Neuronal stem cell (in vitro differentiated cells): ENCODE results near the gene SHH.
A peak's percentile ranks its signal among the peaks of the same experiment; 100 is the strongest.

Source experiments
- DNase-seq: peaks from one replicate; pipeline ENCODE4 v3.0.0-alpha.2; 2013; ENCODE audit warnings: low spot score
- H2AFZ ChIP-seq: one replicate; pipeline ENCODE4 v1.6.1; 2013; ENCODE audit warnings: mild to moderate bottlenecking, low read length, inconsistent platforms
- H2AK5ac ChIP-seq: 2 replicates; pipeline ENCODE4 v1.6.1; 2013; ENCODE audit warnings: low read depth, mild to moderate bottlenecking, inconsistent platforms, low read length, moderate library complexity, mixed read lengths
- H2BK120ac ChIP-seq: 2 replicates; pipeline ENCODE4 v1.6.1; 2013; ENCODE audit warnings: low read depth, mild to moderate bottlenecking, inconsistent platforms, low read length, moderate library complexity, mixed read lengths
- H2BK12ac ChIP-seq: one replicate; pipeline ENCODE4 v1.6.1; 2013; ENCODE audit warnings: low read length, inconsistent platforms
- H2BK15ac ChIP-seq: 2 replicates; pipeline ENCODE4 v1.6.1; 2013; ENCODE audit warnings: mild to moderate bottlenecking, low read length, inconsistent platforms, mixed read lengths
- H2BK5ac ChIP-seq: one replicate; pipeline ENCODE4 v1.6.1; 2013; ENCODE audit warnings: inconsistent platforms, mild to moderate bottlenecking, low read length, moderate library complexity
- H3K14ac ChIP-seq: one replicate; pipeline ENCODE4 v1.6.1; 2013; ENCODE audit warnings: low read length, inconsistent platforms
- H3K18ac ChIP-seq: 2 replicates; pipeline ENCODE4 v1.6.1; 2013; ENCODE audit warnings: low read length, inconsistent platforms
- H3K23ac ChIP-seq: 2 replicates; pipeline ENCODE4 v1.6.1; 2013; ENCODE audit warnings: low read depth, mild to moderate bottlenecking, mixed read lengths, low read length, inconsistent platforms; ENCODE audit not compliant: poor library complexity
- H3K27ac ChIP-seq: replicated peaks from 3 replicates; pipeline ENCODE4 v1.5.1; 2013; ENCODE audit warnings: low read length, inconsistent platforms
- H3K27me3 ChIP-seq, 3 experiments: 2 replicates each; pipeline ENCODE4 v1.6.1; 2013; ENCODE audit warnings: low read length in 3 of 3, mild to moderate bottlenecking in 2 of 3, inconsistent platforms in 1 of 3, low read depth in 1 of 3, mixed read lengths in 1 of 3, moderate library complexity in 1 of 3; ENCODE audit not compliant: control insufficient read depth in 3 of 3, insufficient read depth in 3 of 3
- H3K36me3 ChIP-seq, 2 donors: replicated peaks in 1 of 2; 2 replicates each; pipeline ENCODE4 v1.6.1; 2013; ENCODE audit warnings: low read length in 2 of 2; ENCODE audit not compliant: control insufficient read depth in 2 of 2, insufficient read depth in 2 of 2
- H3K4ac ChIP-seq: 2 replicates; pipeline ENCODE4 v1.6.1; 2013; ENCODE audit warnings: inconsistent platforms, mild to moderate bottlenecking, low read length, moderate library complexity
- H3K4me1 ChIP-seq, 2 donors: 1 replicate in 1 of 2; 2 replicates in 1 of 2; pipeline ENCODE4 v1.6.1; 2013; ENCODE audit warnings: low read length in 2 of 2, low read depth in 1 of 2; ENCODE audit not compliant: control insufficient read depth in 2 of 2, insufficient read depth in 1 of 2
- H3K4me2 ChIP-seq: one replicate; pipeline ENCODE4 v1.6.1; 2013; ENCODE audit warnings: mild to moderate bottlenecking, low read length, inconsistent platforms; ENCODE audit not compliant: insufficient read depth, poor library complexity, severe bottlenecking
- H3K4me3 ChIP-seq, 2 donors: 2 replicates each; pipeline ENCODE4 v1.5.1; 2013; ENCODE audit warnings: low read length in 2 of 2, mild to moderate bottlenecking in 2 of 2, inconsistent platforms in 1 of 2, moderate library complexity in 1 of 2
- H3K79me1 ChIP-seq: one replicate; pipeline ENCODE4 v1.6.1; 2013; ENCODE audit warnings: low read depth, mild to moderate bottlenecking, inconsistent platforms, low read length, moderate library complexity
- H3K9ac ChIP-seq: one replicate; pipeline ENCODE4 v1.6.1; 2013; ENCODE audit warnings: mild to moderate bottlenecking, low read depth, low read length, inconsistent platforms; ENCODE audit not compliant: poor library complexity
- H3K9me3 ChIP-seq, 2 donors: replicated peaks in 1 of 2; 2 replicates each; pipeline versions ENCODE3 to v1.6.1; 2013; ENCODE audit warnings: low read length in 2 of 2, mild to moderate bottlenecking in 2 of 2, inconsistent platforms in 1 of 2, low read depth in 1 of 2, mixed read lengths in 1 of 2, moderate library complexity in 1 of 2; ENCODE audit not compliant: control insufficient read depth in 2 of 2, insufficient read depth in 1 of 2
- H4K8ac ChIP-seq: one replicate; pipeline ENCODE4 v1.6.1; 2013; ENCODE audit warnings: low read depth, mild to moderate bottlenecking, inconsistent platforms, low read length, moderate library complexity
- H4K91ac ChIP-seq: one replicate; pipeline ENCODE4 v1.6.1; 2013; ENCODE audit warnings: low read length, low read depth, mild to moderate bottlenecking, inconsistent platforms; ENCODE audit not compliant: poor library complexity
- WGBS, 2 donors: extraction: QIAGEN DNeasy Blood & Tissue Kit; methylation state at CpG; one replicate each; pipeline ENCODE4 v1.1.7; 2013; ENCODE audit warnings: missing lambda C conversion rate in 2 of 2, mixed read lengths in 1 of 2; ENCODE audit not compliant: insufficient read length in 2 of 2, insufficient replicate concordance in 1 of 2; ENCODE audit errors: extremely low coverage in 2 of 2; 5-methylcytosine and 5-hydroxymethylcytosine counted together

Gene SHH

GRCh38 chr7:155766386-155766785 is 45.9 kb downstream of the SHH start:
- Histone ChIP-seq H3K36me3 (peaks cover 36 to 95% of the 10 kb centered on the region in 2 donors), H3K27ac (no peak overlapping the region), H3K4me1 (no peaks in the 10 kb centered on the region), H4K8ac (no peak overlapping the region), H3K27me3 (no peaks in the 10 kb centered on the region), H2AK5ac (no peak overlapping the region), H2BK120ac (no peak overlapping the region), H2BK15ac (no peak overlapping the region), H3K9ac (no peak overlapping the region), H3K23ac (no peak overlapping the region), H3K14ac (no peak overlapping the region), H2BK5ac (no peak overlapping the region), H3K79me1 (no peaks in the 10 kb centered on the region), H3K4ac (no peak overlapping the region), H3K18ac (no peak overlapping the region), H2AFZ (no peak overlapping the region), H3K4me3 (no peak overlapping the region), H3K4me2 (no peak overlapping the region), H2BK12ac (no peak overlapping the region), H4K91ac (no peak overlapping the region), H3K9me3 (peaks cover 0 to 6% of the 10 kb centered on the region in 2 donors)
- WGBS, 2 donors, result no CpG with 5 or more reads among the region's 12 CpGs
- no peak for DNase-seq

GRCh38 chr7:155765458-155765857 is 46.8 kb downstream of the SHH start:
- Histone ChIP-seq H3K9ac (no peak overlapping the region), H2BK12ac (no peak overlapping the region), H3K14ac (no peak overlapping the region), H2BK120ac (no peak overlapping the region), H3K4ac (no peak overlapping the region), H2AFZ (no peak overlapping the region), H3K9me3 (peaks cover 0 to 11% of the 10 kb centered on the region in 2 donors), H3K18ac (no peak overlapping the region), H3K27ac (no peak overlapping the region), H3K27me3 (no peaks in the 10 kb centered on the region), H4K91ac (no peak overlapping the region), H3K23ac (no peak overlapping the region), H3K79me1 (no peaks in the 10 kb centered on the region), H4K8ac (no peak overlapping the region), H3K4me3 (no peak overlapping the region), H3K4me1 (no peaks in the 10 kb centered on the region), H2AK5ac (no peak overlapping the region), H3K36me3 (peaks cover 34 to 94% of the 10 kb centered on the region in 2 donors), H2BK5ac (no peak overlapping the region), H3K4me2 (no peak overlapping the region), H2BK15ac (no peak overlapping the region)
- WGBS, 2 donors, result no CpG with 5 or more reads among the region's 8 CpGs
- no peak for DNase-seq

- no peak overlapping the region for H2BK15ac ChIP-seq
- no peak overlapping the region for H3K14ac ChIP-seq
- H2BK5ac ChIP-seq, result no peak overlapping the region
- H3K79me1 ChIP-seq, result no peaks in the 10 kb centered on the region
- no peak overlapping the region for H3K9ac ChIP-seq
- H3K4me3 ChIP-seq, result no peak overlapping the region
- H2BK12ac ChIP-seq, result no peak overlapping the region
- no peak overlapping the region for H4K91ac ChIP-seq
- no peaks in the 10 kb centered on the region for H3K27me3 ChIP-seq
- no peak for DNase-seq
- no peaks in the 10 kb centered on the region for H3K4me1 ChIP-seq
- no peak overlapping the region for H3K23ac ChIP-seq
- no peak overlapping the region for H2AFZ ChIP-seq
- peaks cover 32 to 94% of the 10 kb centered on the region in 2 donors for H3K36me3 ChIP-seq
- H3K4ac ChIP-seq, result no peak overlapping the region
- H3K9me3 ChIP-seq, result peaks cover 5 to 21% of the 10 kb centered on the region in 2 donors
- H4K8ac ChIP-seq, result no peak overlapping the region
- H3K27ac ChIP-seq, result no peak overlapping the region
- H3K4me2 ChIP-seq, result no peak overlapping the region
- no peak overlapping the region for H2AK5ac ChIP-seq
- no peak overlapping the region for H2BK120ac ChIP-seq
- no peak overlapping the region for H3K18ac ChIP-seq
- WGBS, 2 donors, result no CpG with 5 or more reads among the region's 7 CpGs
Observed at GRCh38 chr7:155764438-155764793, 47.8 kb downstream of the SHH start.

- no peak overlapping the region for H3K14ac ChIP-seq
- H2BK120ac ChIP-seq, result no peak overlapping the region
- H3K79me1 ChIP-seq, result no peaks in the 10 kb centered on the region
- peaks cover 30 to 90% of the 10 kb centered on the region in 2 donors for H3K36me3 ChIP-seq
- H4K91ac ChIP-seq, result no peak overlapping the region
- H3K9ac ChIP-seq, result no peak overlapping the region
- no CpG with 5 or more reads among the region's 27 CpGs for WGBS, 2 donors
- H3K4me2 ChIP-seq, result no peak overlapping the region
- no peak overlapping the region for H2BK5ac ChIP-seq
- H2BK12ac ChIP-seq, result no peak overlapping the region
- H3K9me3 ChIP-seq, result peaks cover 5 to 21% of the 10 kb centered on the region in 2 donors
- peak overlapping the region; percentile 16 for H3K23ac ChIP-seq
- H3K18ac ChIP-seq, result no peak overlapping the region
- no peak overlapping the region for H3K27ac ChIP-seq
- no peak overlapping the region for H3K4me3 ChIP-seq
- no peak for DNase-seq
- H3K4ac ChIP-seq, result no peak overlapping the region
- no peaks in the 10 kb centered on the region for H3K27me3 ChIP-seq
- no peak overlapping the region for H2BK15ac ChIP-seq
- no peaks in the 10 kb centered on the region for H3K4me1 ChIP-seq
- no peak overlapping the region for H4K8ac ChIP-seq
- H2AFZ ChIP-seq, result no peak overlapping the region
- no peak overlapping the region for H2AK5ac ChIP-seq
Observed at GRCh38 chr7:155763691-155764437, 48.4 kb downstream of the SHH start.
